GM12878 (cell line): Measurements from ENCODE around the gene MUSK. TPM values are rescaled to one million over a fixed set of nuclear protein-coding genes. Genes with fewer than 3 reads are reported as not detected.

Source experiments
- ATAC-seq: fragments of 200-7000 bp; cut with Tn5 transposase; 3 replicates; pipeline ENCODE4 v1.9.1; 2020; ENCODE audit warnings: mild to moderate bottlenecking, moderate library complexity
- BruUV-seq: library from RNA; stranded (reverse); fragments of 400-500 nt; replicated peaks from 2 replicates; lab custom pipeline; 2021; lab: Mats Ljungman, UMichigan
- CTCF ChIA-PET: fragments of 300-600 bp; sonication (Branson Sonifier 250); formaldehyde crosslinking; extraction: SDS; loops from one replicate; lab custom pipeline; 2021; ENCODE audit warnings: inconsistent platforms; lab: Yijun Ruan, JAX
- POLR2A ChIA-PET: fragments of 350-600 bp; formaldehyde crosslinking; extraction: SDS; loops from one replicate; lab custom pipeline; 2021; ENCODE audit warnings: inconsistent platforms; lab: Charles Lee
- RAD21 ChIA-PET: fragments of 300-600 bp; sonication (Branson Sonifier 250); formaldehyde crosslinking; loops from one replicate; lab custom pipeline; 2023; ENCODE audit warnings: antibody characterized with exemption; ENCODE audit not compliant: unreplicated experiment; lab: Charles Lee
- SMC1A ChIA-PET: fragments of 300-600 bp; sonication (Branson Sonifier 250); formaldehyde crosslinking; loops from one replicate; lab custom pipeline; 2023; ENCODE audit not compliant: unreplicated experiment, uncharacterized antibody; lab: Charles Lee
- DNase-seq: peaks from one replicate; pipeline ENCODE4 v3.0.0-alpha.2; 2011; ENCODE audit warnings: low read depth, low spot score
- FAIRE-seq: peaks from 3 replicates; lab custom pipeline; 2011; peaks lifted over from hg19 to GRCh38; lab: Jason Lieb, UNC
- H2AFZ ChIP-seq: 2 replicates; pipeline ENCODE4 v1.6.0; 2011; ENCODE audit warnings: low read depth, low read length, control low read depth; ENCODE audit not compliant: control insufficient read depth
- H3K27ac ChIP-seq: 2 replicates; pipeline ENCODE4 v1.5.1; 2011; ENCODE audit warnings: control low read depth; ENCODE audit not compliant: control insufficient read depth, insufficient read depth
- H3K27me3 ChIP-seq, 2 experiments: replicated peaks in 1 of 2; 2 replicates each; pipeline versions ENCODE4 v1.6.0 to v1.6.1; 2011; ENCODE audit warnings: low read length in 1 of 2; ENCODE audit not compliant: control insufficient read depth in 2 of 2, insufficient read depth in 2 of 2
- H3K36me3 ChIP-seq, 2 experiments: 2 replicates each; pipeline ENCODE4 v1.5.1; 2011; ENCODE audit warnings: low read length in 1 of 2; ENCODE audit not compliant: control insufficient read depth in 2 of 2, insufficient read depth in 2 of 2
- H3K4me1 ChIP-seq: 2 replicates; pipeline ENCODE4 v1.6.1; 2011; ENCODE audit warnings: mild to moderate bottlenecking, low read length, moderate library complexity, mixed read lengths; ENCODE audit not compliant: control insufficient read depth, insufficient read depth
- H3K4me2 ChIP-seq: 2 replicates; pipeline ENCODE4 v1.6.0; 2011; ENCODE audit warnings: control low read depth; ENCODE audit not compliant: control insufficient read depth, insufficient read depth
- H3K4me3 ChIP-seq: fragments of 200-600 bp; sonication (generic); 2 replicates; pipeline ENCODE4 v1.5.1; 2016
- H3K79me2 ChIP-seq: 2 replicates; pipeline ENCODE4 v1.6.0; 2011; ENCODE audit warnings: low read length; ENCODE audit not compliant: control insufficient read depth, insufficient read depth
- H3K9ac ChIP-seq: 2 replicates; pipeline ENCODE4 v1.8.0; 2011; ENCODE audit warnings: low read length, control low read depth, mixed read lengths; ENCODE audit not compliant: control insufficient read depth, insufficient read depth
- H3K9me3 ChIP-seq: replicated peaks from 3 replicates; pipeline ENCODE4 v1.5.1; 2011; ENCODE audit warnings: mild to moderate bottlenecking, low read length; ENCODE audit not compliant: control insufficient read depth, insufficient read depth
- H4K20me1 ChIP-seq: 2 replicates; pipeline ENCODE4 v1.6.0; 2011; ENCODE audit not compliant: control insufficient read depth, insufficient read depth
- BMI1 ChIP-seq: fragments of 450-650 bp; IDR thresholded peaks from 2 replicates; pipeline ENCODE4 v1.6.1; 2016; ENCODE audit warnings: mild to moderate bottlenecking, moderate library complexity, borderline replicate concordance
- SPI1 ChIP-seq: IDR thresholded peaks from 2 replicates; pipeline ENCODE4 v1.6.1; 2011; ENCODE audit warnings: low read depth, mild to moderate bottlenecking, low read length, moderate library complexity, borderline replicate concordance; ENCODE audit not compliant: insufficient read depth
- TAF1 ChIP-seq: IDR thresholded peaks from 2 replicates; pipeline ENCODE4 v1.6.1; 2011; ENCODE audit warnings: mild to moderate bottlenecking, low read depth, low read length, borderline replicate concordance
- WRNIP1 ChIP-seq: IDR thresholded peaks from 2 replicates; pipeline ENCODE4 v1.6.1; 2011; ENCODE audit warnings: low read depth, low read length, improper control_type of control experiment, borderline replicate concordance
- in situ Hi-C: fragments of 300-500 bp; cut with MboI; formaldehyde crosslinking; loops from 9 replicates; pipeline ENCODE4 v1.14.3; 2018; ENCODE audit warnings: mixed read lengths
- intact Hi-C: fragments of 100-400 bp; cut with micrococcal nuclease; formaldehyde crosslinking; loops from one replicate; pipeline ENCODE4 v1.14.2; 2022; ENCODE audit not compliant: unreplicated experiment
- polyA plus RNA-seq, 11 experiments: library from polyadenylated mRNA; depleted of rRNA in 4 of 11; unstranded in 6 of 11; stranded (reverse) in 5 of 11; fragments of >200 nt; fragmentation: Nextera tagmentation in 4 of 11; fragmentation: Illumina TruSeq in 1 of 11; extraction: Ambion mirVana in 4 of 11; extraction: Trizol in 1 of 11; gene quantifications; 1 replicate in 1 of 11; 2 replicates in 10 of 11; pipeline versions ENCODE4 v1.2.1 to v1.2.3, GENCODE V29; 2011 to 2016; ENCODE audit warnings: inconsistent platforms in 2 of 11, missing spikeins in 2 of 11, low read depth in 1 of 11
- total RNA-seq, 4 experiments: library from RNA; depleted of rRNA in 3 of 4; stranded (reverse); fragments of >200 nt in 3 of 4; fragmentation: Illumina TruSeq in 1 of 4; extraction: Trizol in 1 of 4; gene quantifications; 2 replicates each; pipeline versions ENCODE4 v1.2.1 to v1.2.3, GENCODE V29; 2013 to 2021
- TF ChIP-seq, protein P1 (sequence below): fragments of 450-650 bp; IDR thresholded peaks from 2 replicates; pipeline ENCODE4 v1.6.1; 2017; ENCODE audit warnings: mild to moderate bottlenecking
- TF ChIP-seq, protein P2 (sequence below): fragments of 150-350 bp; IDR thresholded peaks from 2 replicates; pipeline ENCODE4 v1.6.1; 2016; ENCODE audit warnings: low read depth, low read length

The MUSK gene
- total and polyA plus RNA-seq, 10 of the 15 experiments (the other 5 are each of a cell fraction or from before 2014, with no cell fraction given) = 0.04 to 0.19 (median 0.10) TPM; not detected in 5

DNA sequence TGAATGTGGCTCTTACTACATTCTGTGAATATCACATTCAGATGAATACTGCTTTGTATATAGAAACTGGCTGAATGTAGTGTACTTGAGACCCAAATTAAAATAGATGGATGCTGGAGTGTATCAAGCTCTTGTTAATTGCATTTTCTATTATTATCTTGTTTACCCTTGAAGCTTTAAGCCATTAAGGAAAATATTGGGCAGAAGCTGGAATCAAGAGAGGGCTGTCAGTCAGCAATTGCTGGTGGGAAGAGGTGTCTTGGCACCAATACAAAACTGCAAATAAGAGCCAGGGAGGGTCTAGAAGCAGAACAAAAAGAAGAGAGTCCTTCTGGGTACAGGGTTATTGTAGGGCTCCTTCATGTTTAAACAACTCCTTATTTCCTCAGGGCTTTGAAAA is 38.8 kb downstream of the MUSK start:
- H4K20me1 ChIP-seq = no peaks in the 10 kb centered on the region
- ChIA-PET POLR2A (no interaction called here), SMC1A (interaction anchor here (1.2 kb wide), 1 partner anchor 43 kb away, joined by 4 read pairs; no protein-coding TSS in a partner anchor), RAD21 (no interaction called here)
- DNase-seq (no peak), ATAC-seq (no peak), FAIRE-seq (no peak)
- H3K4me2 ChIP-seq = no peak overlapping the region
- in situ Hi-C loops = no loop called here
- no peak overlapping the region for H3K9ac ChIP-seq
- no peaks in the 10 kb centered on the region for H3K4me1 ChIP-seq
- intact Hi-C loops = no loop called here
- no TSS peak for BruUV-seq
- no peak overlapping the region for H3K4me3 ChIP-seq
- no peaks in the 10 kb centered on the region for H3K9me3 ChIP-seq
- H3K27me3 ChIP-seq = no peaks in the 10 kb centered on the region
- no peaks in the 10 kb centered on the region for H3K36me3 ChIP-seq
- TF ChIP-seq BMI1 = no peak
- no peak for TF ChIP-seq SPI1
- TF ChIP-seq, protein P1, sequence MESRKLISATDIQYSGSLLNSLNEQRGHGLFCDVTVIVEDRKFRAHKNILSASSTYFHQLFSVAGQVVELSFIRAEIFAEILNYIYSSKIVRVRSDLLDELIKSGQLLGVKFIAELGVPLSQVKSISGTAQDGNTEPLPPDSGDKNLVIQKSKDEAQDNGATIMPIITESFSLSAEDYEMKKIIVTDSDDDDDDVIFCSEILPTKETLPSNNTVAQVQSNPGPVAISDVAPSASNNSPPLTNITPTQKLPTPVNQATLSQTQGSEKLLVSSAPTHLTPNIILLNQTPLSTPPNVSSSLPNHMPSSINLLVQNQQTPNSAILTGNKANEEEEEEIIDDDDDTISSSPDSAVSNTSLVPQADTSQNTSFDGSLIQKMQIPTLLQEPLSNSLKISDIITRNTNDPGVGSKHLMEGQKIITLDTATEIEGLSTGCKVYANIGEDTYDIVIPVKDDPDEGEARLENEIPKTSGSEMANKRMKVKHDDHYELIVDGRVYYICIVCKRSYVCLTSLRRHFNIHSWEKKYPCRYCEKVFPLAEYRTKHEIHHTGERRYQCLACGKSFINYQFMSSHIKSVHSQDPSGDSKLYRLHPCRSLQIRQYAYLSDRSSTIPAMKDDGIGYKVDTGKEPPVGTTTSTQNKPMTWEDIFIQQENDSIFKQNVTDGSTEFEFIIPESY = no peak
- TF ChIP-seq, protein P2, sequence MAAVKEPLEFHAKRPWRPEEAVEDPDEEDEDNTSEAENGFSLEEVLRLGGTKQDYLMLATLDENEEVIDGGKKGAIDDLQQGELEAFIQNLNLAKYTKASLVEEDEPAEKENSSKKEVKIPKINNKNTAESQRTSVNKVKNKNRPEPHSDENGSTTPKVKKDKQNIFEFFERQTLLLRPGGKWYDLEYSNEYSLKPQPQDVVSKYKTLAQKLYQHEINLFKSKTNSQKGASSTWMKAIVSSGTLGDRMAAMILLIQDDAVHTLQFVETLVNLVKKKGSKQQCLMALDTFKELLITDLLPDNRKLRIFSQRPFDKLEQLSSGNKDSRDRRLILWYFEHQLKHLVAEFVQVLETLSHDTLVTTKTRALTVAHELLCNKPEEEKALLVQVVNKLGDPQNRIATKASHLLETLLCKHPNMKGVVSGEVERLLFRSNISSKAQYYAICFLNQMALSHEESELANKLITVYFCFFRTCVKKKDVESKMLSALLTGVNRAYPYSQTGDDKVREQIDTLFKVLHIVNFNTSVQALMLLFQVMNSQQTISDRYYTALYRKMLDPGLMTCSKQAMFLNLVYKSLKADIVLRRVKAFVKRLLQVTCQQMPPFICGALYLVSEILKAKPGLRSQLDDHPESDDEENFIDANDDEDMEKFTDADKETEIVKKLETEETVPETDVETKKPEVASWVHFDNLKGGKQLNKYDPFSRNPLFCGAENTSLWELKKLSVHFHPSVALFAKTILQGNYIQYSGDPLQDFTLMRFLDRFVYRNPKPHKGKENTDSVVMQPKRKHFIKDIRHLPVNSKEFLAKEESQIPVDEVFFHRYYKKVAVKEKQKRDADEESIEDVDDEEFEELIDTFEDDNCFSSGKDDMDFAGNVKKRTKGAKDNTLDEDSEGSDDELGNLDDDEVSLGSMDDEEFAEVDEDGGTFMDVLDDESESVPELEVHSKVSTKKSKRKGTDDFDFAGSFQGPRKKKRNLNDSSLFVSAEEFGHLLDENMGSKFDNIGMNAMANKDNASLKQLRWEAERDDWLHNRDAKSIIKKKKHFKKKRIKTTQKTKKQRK = no peak
- TF ChIP-seq TAF1 = no peak
- no peak for TF ChIP-seq WRNIP1
- TF ChIP-seq, all 136 proteins: peak for 0
- CTCF ChIA-PET = interaction anchor here (0.7 kb wide), 2 partner anchors 37 to 65 kb away, joined by 3 read pairs; no protein-coding TSS in a partner anchor
- no peak overlapping the region for H3K27ac ChIP-seq
- no peaks in the 10 kb centered on the region for H3K79me2 ChIP-seq
- H2AFZ ChIP-seq = no peak overlapping the region
